ENCODE measurements around the gene ST6GALNAC3. TPM values are rescaled to one million over a fixed set of nuclear protein-coding genes. Genes with fewer than 3 reads are reported as not detected.

The ST6GALNAC3 gene
- total RNA-seq, 2 experiments from 2014 or later, result 0.50 to 1.2 TPM

DNA sequence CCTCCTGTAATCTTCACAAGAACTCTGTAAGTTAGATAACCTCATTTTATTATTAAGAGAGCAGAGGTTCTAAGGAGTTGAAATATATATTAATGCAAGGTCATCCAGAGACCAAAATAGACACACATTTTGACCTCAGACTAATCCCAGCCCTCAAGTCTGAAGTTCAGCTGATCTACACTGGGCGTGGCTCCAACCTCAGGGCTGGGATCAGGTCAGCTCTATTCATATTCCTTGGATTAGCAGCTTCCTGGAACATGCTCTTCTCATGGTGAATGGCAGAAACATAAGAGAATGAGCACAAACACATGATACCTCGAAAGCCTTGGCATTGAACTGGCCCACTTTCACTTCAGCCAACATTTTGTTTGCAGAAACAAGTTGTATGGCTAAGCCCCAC lies 592.0 kb downstream of the ST6GALNAC3 start:
- Histone ChIP-seq H3K4me1 (ENCODE audit: insufficient read depth, low read length, poor library complexity, severe bottlenecking) (no peaks in the 10 kb centered on the region), H3K4me2 (ENCODE audit: low read length) (no peak overlapping the region), H3K79me2 (ENCODE audit: insufficient read depth, low read depth, low read length) (no peaks in the 10 kb centered on the region), H3K9me3 (ENCODE audit: low read length) (no peaks in the 10 kb centered on the region), H4K20me1 (ENCODE audit: insufficient read depth, low read length) (no peaks in the 10 kb centered on the region), H3K27ac (ENCODE audit: low read depth, low read length, poor library complexity, severe bottlenecking) (no peak overlapping the region), H3K9me2 (ENCODE audit: insufficient read depth, low read length) (no peaks in the 10 kb centered on the region), H3K4me3 (ENCODE audit: low read depth, low read length, poor library complexity, severe bottlenecking) (no peak overlapping the region), H2AFZ (ENCODE audit: low read length) (no peak overlapping the region), H3K36me3 (ENCODE audit: insufficient read depth, low read length) (no peaks in the 10 kb centered on the region)
- DNase-seq (ENCODE audit: low spot score), result no peak
- ChIA-PET POLR2A (interaction anchor here (0.6 kb wide), 1 partner anchor 1728 kb away, joined by 3 read pairs; no protein-coding TSS in a partner anchor), CTCF (ENCODE audit: unreplicated experiment) (no interaction called here)
- intact Hi-C loops (cut with micrococcal nuclease; ENCODE audit: unreplicated experiment), result no loop called here
- BruUV-seq (replicated peaks), result no TSS peak
- no peak for TF ChIP-seq EZH2phosphoT487 (IDR thresholded peaks at IDR 0.05; ENCODE audit: borderline replicate concordance, low read depth, low read length)
- TF ChIP-seq, protein P1, sequence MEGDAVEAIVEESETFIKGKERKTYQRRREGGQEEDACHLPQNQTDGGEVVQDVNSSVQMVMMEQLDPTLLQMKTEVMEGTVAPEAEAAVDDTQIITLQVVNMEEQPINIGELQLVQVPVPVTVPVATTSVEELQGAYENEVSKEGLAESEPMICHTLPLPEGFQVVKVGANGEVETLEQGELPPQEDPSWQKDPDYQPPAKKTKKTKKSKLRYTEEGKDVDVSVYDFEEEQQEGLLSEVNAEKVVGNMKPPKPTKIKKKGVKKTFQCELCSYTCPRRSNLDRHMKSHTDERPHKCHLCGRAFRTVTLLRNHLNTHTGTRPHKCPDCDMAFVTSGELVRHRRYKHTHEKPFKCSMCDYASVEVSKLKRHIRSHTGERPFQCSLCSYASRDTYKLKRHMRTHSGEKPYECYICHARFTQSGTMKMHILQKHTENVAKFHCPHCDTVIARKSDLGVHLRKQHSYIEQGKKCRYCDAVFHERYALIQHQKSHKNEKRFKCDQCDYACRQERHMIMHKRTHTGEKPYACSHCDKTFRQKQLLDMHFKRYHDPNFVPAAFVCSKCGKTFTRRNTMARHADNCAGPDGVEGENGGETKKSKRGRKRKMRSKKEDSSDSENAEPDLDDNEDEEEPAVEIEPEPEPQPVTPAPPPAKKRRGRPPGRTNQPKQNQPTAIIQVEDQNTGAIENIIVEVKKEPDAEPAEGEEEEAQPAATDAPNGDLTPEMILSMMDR (conservative IDR thresholded peaks at IDR 0.05; ENCODE audit: low read length), result no peak

DNA sequence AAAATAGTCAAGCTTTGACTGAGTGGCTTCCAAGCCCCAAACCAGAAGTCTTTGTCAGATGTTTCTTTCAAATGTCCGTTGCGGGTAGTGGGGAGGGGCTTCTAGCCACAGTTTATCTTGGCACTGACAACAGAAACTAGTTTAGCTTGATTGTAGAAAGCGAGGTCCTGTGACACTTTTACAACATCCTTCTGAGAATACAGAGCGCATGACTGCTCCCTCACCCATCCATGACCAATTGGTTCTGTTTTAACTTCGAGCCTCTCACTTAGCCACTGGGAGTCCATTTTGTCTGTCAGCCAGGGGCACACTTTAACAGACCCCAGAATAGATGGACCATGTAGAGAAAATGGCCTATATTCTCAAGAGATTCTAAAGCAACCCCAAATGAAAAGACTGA lies 593.5 kb downstream of the ST6GALNAC3 start:
- ChIA-PET CTCF (ENCODE audit: unreplicated experiment) (no interaction called here), POLR2A (no interaction called here)
- intact Hi-C loops (cut with micrococcal nuclease; ENCODE audit: unreplicated experiment), result no loop called here

DNA sequence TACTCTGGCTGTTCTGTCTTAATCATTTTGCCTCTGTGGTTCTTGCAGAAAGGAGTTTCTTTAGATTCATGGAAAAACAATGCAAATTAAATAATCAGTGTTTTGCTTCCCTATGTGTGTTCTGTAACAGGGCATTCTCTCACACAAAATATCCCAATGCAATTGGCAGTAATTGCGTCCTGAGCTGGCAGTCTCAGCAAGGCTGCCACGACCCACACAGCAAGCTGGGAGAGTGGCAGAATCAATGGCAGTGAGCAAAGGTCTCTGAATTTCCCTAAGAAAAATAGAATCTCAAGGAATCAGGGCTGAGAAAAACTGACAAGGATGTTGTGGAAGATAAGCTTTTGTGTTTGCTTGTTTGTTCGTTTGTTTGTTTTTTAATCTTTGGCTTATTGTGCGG lies 594.6 kb downstream of the ST6GALNAC3 start:
- H3K79me2 ChIP-seq (ENCODE audit: insufficient read depth, low read depth, low read length), result no peaks in the 10 kb centered on the region
- H3K4me2 ChIP-seq (ENCODE audit: low read length), result no peak overlapping the region
- TF ChIP-seq, protein P1 (conservative IDR thresholded peaks at IDR 0.05; ENCODE audit: low read length), result no peak
- H3K9me2 ChIP-seq (ENCODE audit: insufficient read depth, low read length), result no peaks in the 10 kb centered on the region
- H3K4me1 ChIP-seq (ENCODE audit: insufficient read depth, low read length, poor library complexity, severe bottlenecking), result no peaks in the 10 kb centered on the region
- intact Hi-C loops (cut with micrococcal nuclease; ENCODE audit: unreplicated experiment), result no loop called here
- no peaks in the 10 kb centered on the region for H3K9me3 ChIP-seq (ENCODE audit: low read length)
- ChIA-PET POLR2A (interaction anchor here (0.6 to 1.0 kb wide), 2 partner anchors 19 to 620 kb away, joined by 3 to 4 read pairs; no protein-coding TSS in a partner anchor), CTCF (ENCODE audit: unreplicated experiment) (no interaction called here)
- H3K36me3 ChIP-seq (ENCODE audit: insufficient read depth, low read length), result no peaks in the 10 kb centered on the region
- no peak for DNase-seq (ENCODE audit: low spot score)
- H4K20me1 ChIP-seq (ENCODE audit: insufficient read depth, low read length), result no peaks in the 10 kb centered on the region
- H3K27ac ChIP-seq (ENCODE audit: low read depth, low read length, poor library complexity, severe bottlenecking), result no peak overlapping the region
- no peak overlapping the region for H2AFZ ChIP-seq (ENCODE audit: low read length)
- no peak overlapping the region for H3K4me3 ChIP-seq (ENCODE audit: low read depth, low read length, poor library complexity, severe bottlenecking)
- BruUV-seq (replicated peaks), result no TSS peak

More for the DNA sequence above, 593.5 kb downstream of the ST6GALNAC3 start:
- no peak overlapping the region for H3K4me3 ChIP-seq (ENCODE audit: low read depth, low read length, poor library complexity, severe bottlenecking)
- no peak for TF ChIP-seq EZH2phosphoT487 (IDR thresholded peaks at IDR 0.05; ENCODE audit: borderline replicate concordance, low read depth, low read length)
- TF ChIP-seq, protein P1 (conservative IDR thresholded peaks at IDR 0.05; ENCODE audit: low read length), result no peak
- no peaks in the 10 kb centered on the region for H4K20me1 ChIP-seq (ENCODE audit: insufficient read depth, low read length)
- H3K79me2 ChIP-seq (ENCODE audit: insufficient read depth, low read depth, low read length), result no peaks in the 10 kb centered on the region
- H3K4me1 ChIP-seq (ENCODE audit: insufficient read depth, low read length, poor library complexity, severe bottlenecking), result no peaks in the 10 kb centered on the region
- H2AFZ ChIP-seq (ENCODE audit: low read length), result no peak overlapping the region
- DNase-seq (ENCODE audit: low spot score), result peak; percentile 14
- H3K27ac ChIP-seq (ENCODE audit: low read depth, low read length, poor library complexity, severe bottlenecking), result no peak overlapping the region
- no peaks in the 10 kb centered on the region for H3K36me3 ChIP-seq (ENCODE audit: insufficient read depth, low read length)
- H3K4me2 ChIP-seq (ENCODE audit: low read length), result peak overlapping the region; percentile 12
- no peaks in the 10 kb centered on the region for H3K9me2 ChIP-seq (ENCODE audit: insufficient read depth, low read length)
- no peaks in the 10 kb centered on the region for H3K9me3 ChIP-seq (ENCODE audit: low read length)
- no TSS peak for BruUV-seq (replicated peaks)

Measured in OCI-LY7 (cell line).